HG03457 (cell line): ENCODE results near the gene ACVR2A.

ENCODE experiments used
- ATAC-seq: cut with Tn5 transposase; IDR thresholded peaks from one replicate; pipeline ENCODE4 v1.9.1; 2021; ENCODE audit warnings: moderate number of reproducible peaks; ENCODE audit not compliant: unreplicated experiment

Gene ACVR2A

GRCh38 chr2:147844697-147845410, at the start of gene ACVR2A:
Gene ACVR2A, plus strand, starts transcription at chr2:147845029. Its CDS starts 124 bp downstream, at chr2:147845153.
- ATAC-seq: peak; percentile 21

GRCh38 chr2:147800316-147800715, 44.5 kb upstream of the ACVR2A start:
- no peak for ATAC-seq

- no peak for ATAC-seq
Observed at GRCh38 chr2:147806846-147807245, 38.0 kb upstream of the ACVR2A start.

GRCh38 chr2:147808520-147808919, 36.3 kb upstream of the ACVR2A start:
- no peak for ATAC-seq

- ATAC-seq: no peak
Observed at GRCh38 chr2:147810883-147811765, 33.7 kb upstream of the ACVR2A start.

- no peak for ATAC-seq
Observed at GRCh38 chr2:147818741-147819140, 26.1 kb upstream of the ACVR2A start.

GRCh38 chr2:147824620-147825019, 20.2 kb upstream of the ACVR2A start:
- ATAC-seq: no peak

GRCh38 chr2:147826278-147827087, 18.3 kb upstream of the ACVR2A start:
- ATAC-seq: no peak

- no peak for ATAC-seq
Observed at GRCh38 chr2:147827088-147827375, 17.8 kb upstream of the ACVR2A start.

- no peak for ATAC-seq
Observed at GRCh38 chr2:147829106-147829505, 15.7 kb upstream of the ACVR2A start.

- ATAC-seq: no peak
Observed at GRCh38 chr2:147836099-147836498, 8.7 kb upstream of the ACVR2A start.

GRCh38 chr2:147843391-147843863, 1.4 kb upstream of the ACVR2A start:
- no peak for ATAC-seq

GRCh38 chr2:147843864-147844696, 749 bp upstream of the ACVR2A start:
- peak; percentile 70 for ATAC-seq

- peak; percentile 37 for ATAC-seq
Observed at GRCh38 chr2:147845411-147845971, 662 bp downstream of the ACVR2A start.

- ATAC-seq: no peak
Observed at GRCh38 chr2:147846412-147847081, 1.7 kb downstream of the ACVR2A start.

- no peak for ATAC-seq
Observed at GRCh38 chr2:147847746-147848391, 3.0 kb downstream of the ACVR2A start.

GRCh38 chr2:147850838-147851237, 6.0 kb downstream of the ACVR2A start:
- ATAC-seq: no peak

GRCh38 chr2:147851244-147851930, 6.6 kb downstream of the ACVR2A start:
- ATAC-seq: no peak
